Measurements from ENCODE around the gene SPATS2.
A peak's percentile ranks its signal among the peaks of the same experiment; 100 is the strongest.

SPATS2 gene

DNA sequence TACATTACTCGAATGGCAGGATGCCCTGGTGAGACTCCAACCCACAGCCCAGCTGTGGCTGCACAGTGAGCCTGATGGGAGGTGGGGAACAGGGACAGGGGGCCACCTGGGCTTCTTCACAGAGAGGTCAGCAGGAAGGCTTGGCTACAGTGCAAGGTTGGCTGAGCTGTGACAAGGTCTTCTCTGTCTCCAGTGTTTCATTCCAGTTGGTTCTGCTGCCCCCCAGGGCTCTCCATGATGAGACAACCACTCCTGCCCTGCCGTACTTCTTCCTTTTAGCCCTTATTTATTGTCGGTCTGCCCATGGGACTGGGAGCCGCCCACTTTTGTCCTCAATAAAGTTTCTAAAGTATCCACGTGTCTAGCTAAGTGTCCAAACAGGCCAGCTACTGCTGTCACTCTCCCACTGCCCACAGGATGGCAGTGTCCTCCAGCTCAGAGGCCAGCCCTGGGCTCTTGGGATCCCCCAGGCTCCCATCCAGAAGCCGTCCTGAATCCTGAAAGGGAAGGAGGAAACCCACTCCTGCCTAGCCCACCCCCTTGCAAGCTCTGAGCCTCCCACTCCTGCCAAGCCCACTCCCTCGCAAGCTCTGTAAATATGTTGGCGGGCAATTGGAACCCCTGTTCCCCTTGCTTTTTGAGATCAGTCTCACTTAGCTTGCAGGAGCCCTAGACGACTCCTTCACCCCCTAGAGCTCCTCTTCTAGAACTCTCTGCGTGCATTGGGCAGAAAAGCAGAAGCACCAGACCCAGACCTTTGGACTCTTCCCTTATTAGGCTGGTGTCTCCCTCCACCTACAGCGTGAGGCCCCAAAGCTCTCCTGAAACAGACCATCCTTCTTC, 35.7 kb upstream of the SPATS2 start:
- peaks cover 21 to 56% of the 10 kb centered on the region in 2 experiments for H3K36me3 ChIP-seq (ENCODE audit: control insufficient read depth in 2 of 2, insufficient read depth in 1 of 2, low read length in 2 of 2)
- H3K27ac ChIP-seq (ENCODE audit: extremely low read depth, low read depth, low read length) = no peak overlapping the region
- POLR2A ChIA-PET = interaction anchor here (0.6 to 8.2 kb wide), 11 partner anchors 9 to 42 kb away, joined by 3 to 82 read pairs (median 6); partner anchors contain the start of genes SPATS2 and TROAP
- no peak overlapping the region for H3K4me3 ChIP-seq (ENCODE audit: low read depth, low read length)
- H3K4me1 ChIP-seq (ENCODE audit: control insufficient read depth, insufficient read depth, low read length) = peaks cover 5% of the 10 kb centered on the region; the same call in 1 of the 2 replicates
- CTCF ChIA-PET = interaction anchor here (0.5 to 11.4 kb wide), 37 partner anchors 9 to 497 kb away, joined by 3 to 185 read pairs (median 4); partner anchors contain the start of genes DNAJC22, PRPH, SPATS2 and TROAP
- no peaks in the 10 kb centered on the region for H3K9me3 ChIP-seq (ENCODE audit: control insufficient read depth, insufficient read depth, low read depth, low read length)
- TF ChIP-seq ZNF791 (tag by site-specific recombination; IDR thresholded peaks at IDR 0.05) (no peak), ZNF426 (tag by site-specific recombination; IDR thresholded peaks at IDR 0.05) (no peak), ZNF561 (tag by site-specific recombination; IDR thresholded peaks at IDR 0.05; ENCODE audit: borderline replicate concordance) (peak; percentile 67; the same call in 1 of the 2 replicates), RBAK (tag by site-specific recombination; IDR thresholded peaks at IDR 0.05) (no peak), ZBTB8A (tag by site-specific recombination; IDR thresholded peaks at IDR 0.05) (peak; percentile 61), ZNF391 (tag by site-specific recombination; IDR thresholded peaks at IDR 0.05; ENCODE audit: borderline replicate concordance, low read depth) (no peak), KLF1 (tag by site-specific recombination; IDR thresholded peaks at IDR 0.05) (peak; percentile 36), ZNF311 (tag by site-specific recombination; IDR thresholded peaks at IDR 0.05; ENCODE audit: borderline replicate concordance) (no peak), ZNF600 (tag by site-specific recombination; IDR thresholded peaks at IDR 0.05) (peak; percentile 45; the same call in 1 of the 2 replicates), ZNF341 (tag by site-specific recombination; IDR thresholded peaks at IDR 0.05; ENCODE audit: low read depth) (no peak), ZFHX2 (tag by site-specific recombination; conservative IDR thresholded peaks at IDR 0.05) (peak; percentile 70), EGR2 (tag by site-specific recombination; IDR thresholded peaks at IDR 0.05; ENCODE audit: low read depth) (peak; percentile 55; the same call in 1 of the 2 replicates), KLF9 (tag by site-specific recombination; IDR thresholded peaks at IDR 0.05; ENCODE audit: low read depth) (peak; percentile 79), ZNF660 (tag by site-specific recombination; IDR thresholded peaks at IDR 0.05) (peak; percentile 53; the same call in 1 of the 2 replicates), ZNF654 (tag by site-specific recombination; IDR thresholded peaks at IDR 0.05; ENCODE audit: low read depth) (peak; percentile 93), ZNF23 (tag by site-specific recombination; IDR thresholded peaks at IDR 0.05; ENCODE audit: borderline replicate concordance) (no peak), ZNF239 (tag by site-specific recombination; IDR thresholded peaks at IDR 0.05) (no peak), ZIC2 (tag by site-specific recombination; IDR thresholded peaks at IDR 0.05) (peak; percentile 97), ZNF2 (tag by site-specific recombination; IDR thresholded peaks at IDR 0.05) (no peak), GLIS1 (tag by site-specific recombination; IDR thresholded peaks at IDR 0.05) (peak; percentile 92), ZNF169 (tag by site-specific recombination; IDR thresholded peaks at IDR 0.05) (no peak), IKZF3 (tag by site-specific recombination; IDR thresholded peaks at IDR 0.05) (peak; percentile 76)
- TF ChIP-seq, protein P1, sequence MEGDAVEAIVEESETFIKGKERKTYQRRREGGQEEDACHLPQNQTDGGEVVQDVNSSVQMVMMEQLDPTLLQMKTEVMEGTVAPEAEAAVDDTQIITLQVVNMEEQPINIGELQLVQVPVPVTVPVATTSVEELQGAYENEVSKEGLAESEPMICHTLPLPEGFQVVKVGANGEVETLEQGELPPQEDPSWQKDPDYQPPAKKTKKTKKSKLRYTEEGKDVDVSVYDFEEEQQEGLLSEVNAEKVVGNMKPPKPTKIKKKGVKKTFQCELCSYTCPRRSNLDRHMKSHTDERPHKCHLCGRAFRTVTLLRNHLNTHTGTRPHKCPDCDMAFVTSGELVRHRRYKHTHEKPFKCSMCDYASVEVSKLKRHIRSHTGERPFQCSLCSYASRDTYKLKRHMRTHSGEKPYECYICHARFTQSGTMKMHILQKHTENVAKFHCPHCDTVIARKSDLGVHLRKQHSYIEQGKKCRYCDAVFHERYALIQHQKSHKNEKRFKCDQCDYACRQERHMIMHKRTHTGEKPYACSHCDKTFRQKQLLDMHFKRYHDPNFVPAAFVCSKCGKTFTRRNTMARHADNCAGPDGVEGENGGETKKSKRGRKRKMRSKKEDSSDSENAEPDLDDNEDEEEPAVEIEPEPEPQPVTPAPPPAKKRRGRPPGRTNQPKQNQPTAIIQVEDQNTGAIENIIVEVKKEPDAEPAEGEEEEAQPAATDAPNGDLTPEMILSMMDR (tag by site-specific recombination; IDR thresholded peaks at IDR 0.05) = peak; percentile 88
- TF ChIP-seq, protein P2, sequence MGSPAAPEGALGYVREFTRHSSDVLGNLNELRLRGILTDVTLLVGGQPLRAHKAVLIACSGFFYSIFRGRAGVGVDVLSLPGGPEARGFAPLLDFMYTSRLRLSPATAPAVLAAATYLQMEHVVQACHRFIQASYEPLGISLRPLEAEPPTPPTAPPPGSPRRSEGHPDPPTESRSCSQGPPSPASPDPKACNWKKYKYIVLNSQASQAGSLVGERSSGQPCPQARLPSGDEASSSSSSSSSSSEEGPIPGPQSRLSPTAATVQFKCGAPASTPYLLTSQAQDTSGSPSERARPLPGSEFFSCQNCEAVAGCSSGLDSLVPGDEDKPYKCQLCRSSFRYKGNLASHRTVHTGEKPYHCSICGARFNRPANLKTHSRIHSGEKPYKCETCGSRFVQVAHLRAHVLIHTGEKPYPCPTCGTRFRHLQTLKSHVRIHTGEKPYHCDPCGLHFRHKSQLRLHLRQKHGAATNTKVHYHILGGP (tag by site-specific recombination; IDR thresholded peaks at IDR 0.05) = no peak
- TF ChIP-seq, protein P3, sequence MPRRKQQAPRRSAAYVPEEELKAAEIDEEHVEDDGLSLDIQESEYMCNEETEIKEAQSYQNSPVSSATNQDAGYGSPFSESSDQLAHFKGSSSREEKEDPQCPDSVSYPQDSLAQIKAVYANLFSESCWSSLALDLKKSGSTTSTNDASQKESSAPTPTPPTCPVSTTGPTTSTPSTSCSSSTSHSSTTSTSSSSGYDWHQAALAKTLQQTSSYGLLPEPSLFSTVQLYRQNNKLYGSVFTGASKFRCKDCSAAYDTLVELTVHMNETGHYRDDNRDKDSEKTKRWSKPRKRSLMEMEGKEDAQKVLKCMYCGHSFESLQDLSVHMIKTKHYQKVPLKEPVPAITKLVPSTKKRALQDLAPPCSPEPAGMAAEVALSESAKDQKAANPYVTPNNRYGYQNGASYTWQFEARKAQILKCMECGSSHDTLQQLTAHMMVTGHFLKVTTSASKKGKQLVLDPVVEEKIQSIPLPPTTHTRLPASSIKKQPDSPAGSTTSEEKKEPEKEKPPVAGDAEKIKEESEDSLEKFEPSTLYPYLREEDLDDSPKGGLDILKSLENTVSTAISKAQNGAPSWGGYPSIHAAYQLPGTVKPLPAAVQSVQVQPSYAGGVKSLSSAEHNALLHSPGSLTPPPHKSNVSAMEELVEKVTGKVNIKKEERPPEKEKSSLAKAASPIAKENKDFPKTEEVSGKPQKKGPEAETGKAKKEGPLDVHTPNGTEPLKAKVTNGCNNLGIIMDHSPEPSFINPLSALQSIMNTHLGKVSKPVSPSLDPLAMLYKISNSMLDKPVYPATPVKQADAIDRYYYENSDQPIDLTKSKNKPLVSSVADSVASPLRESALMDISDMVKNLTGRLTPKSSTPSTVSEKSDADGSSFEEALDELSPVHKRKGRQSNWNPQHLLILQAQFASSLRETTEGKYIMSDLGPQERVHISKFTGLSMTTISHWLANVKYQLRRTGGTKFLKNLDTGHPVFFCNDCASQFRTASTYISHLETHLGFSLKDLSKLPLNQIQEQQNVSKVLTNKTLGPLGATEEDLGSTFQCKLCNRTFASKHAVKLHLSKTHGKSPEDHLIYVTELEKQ (tag by site-specific recombination; IDR thresholded peaks at IDR 0.05; ENCODE audit: borderline replicate concordance) = no peak
- TF ChIP-seq, protein P4, sequence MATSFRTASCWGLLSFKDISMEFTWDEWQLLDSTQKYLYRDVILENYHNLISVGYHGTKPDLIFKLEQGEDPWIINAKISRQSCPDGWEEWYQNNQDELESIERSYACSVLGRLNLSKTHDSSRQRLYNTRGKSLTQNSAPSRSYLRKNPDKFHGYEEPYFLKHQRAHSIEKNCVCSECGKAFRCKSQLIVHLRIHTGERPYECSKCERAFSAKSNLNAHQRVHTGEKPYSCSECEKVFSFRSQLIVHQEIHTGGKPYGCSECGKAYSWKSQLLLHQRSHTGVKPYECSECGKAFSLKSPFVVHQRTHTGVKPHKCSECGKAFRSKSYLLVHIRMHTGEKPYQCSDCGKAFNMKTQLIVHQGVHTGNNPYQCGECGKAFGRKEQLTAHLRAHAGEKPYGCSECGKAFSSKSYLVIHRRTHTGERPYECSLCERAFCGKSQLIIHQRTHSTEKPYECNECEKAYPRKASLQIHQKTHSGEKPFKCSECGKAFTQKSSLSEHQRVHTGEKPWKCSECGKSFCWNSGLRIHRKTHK (tag by site-specific recombination; IDR thresholded peaks at IDR 0.05) = no peak
- TF ChIP-seq, protein P5, sequence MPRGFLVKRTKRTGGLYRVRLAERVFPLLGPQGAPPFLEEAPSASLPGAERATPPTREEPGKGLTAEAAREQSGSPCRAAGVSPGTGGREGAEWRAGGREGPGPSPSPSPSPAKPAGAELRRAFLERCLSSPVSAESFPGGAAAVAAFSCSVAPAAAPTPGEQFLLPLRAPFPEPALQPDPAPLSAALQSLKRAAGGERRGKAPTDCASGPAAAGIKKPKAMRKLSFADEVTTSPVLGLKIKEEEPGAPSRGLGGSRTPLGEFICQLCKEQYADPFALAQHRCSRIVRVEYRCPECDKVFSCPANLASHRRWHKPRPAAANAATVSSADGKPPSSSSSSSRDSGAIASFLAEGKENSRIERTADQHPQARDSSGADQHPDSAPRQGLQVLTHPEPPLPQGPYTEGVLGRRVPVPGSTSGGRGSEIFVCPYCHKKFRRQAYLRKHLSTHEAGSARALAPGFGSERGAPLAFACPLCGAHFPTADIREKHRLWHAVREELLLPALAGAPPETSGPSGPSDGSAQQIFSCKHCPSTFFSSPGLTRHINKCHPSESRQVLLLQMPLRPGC (tag by site-specific recombination; IDR thresholded peaks at IDR 0.05) = no peak
